Fibroblast of gingiva (primary cell): ENCODE results near the gene GALNT3.

Experiments
- DNase-seq: peaks from one replicate; pipeline ENCODE4 v3.0.0-alpha.2; 2011; ENCODE audit warnings: low read depth

GALNT3 gene

GRCh38 chr2:165725421-165725820 is 68.6 kb downstream of the GALNT3 start:
- DNase-seq: peak; percentile 23

GRCh38 chr2:165720511-165720910 is 73.5 kb downstream of the GALNT3 start:
- peak; percentile 86 for DNase-seq

GRCh38 chr2:165718610-165719210 is 75.3 kb downstream of the GALNT3 start:
- DNase-seq: no peak

GRCh38 chr2:165716091-165716490 is 78.0 kb downstream of the GALNT3 start:
- DNase-seq: no peak

GRCh38 chr2:165706960-165707487 is 87.0 kb downstream of the GALNT3 start:
- no peak for DNase-seq

GRCh38 chr2:165701147-165701546 is 92.9 kb downstream of the GALNT3 start:
- DNase-seq: no peak

- DNase-seq: no peak
Measured at GRCh38 chr2:165700531-165700930, 93.5 kb downstream of the GALNT3 start.

- no peak for DNase-seq
Measured at GRCh38 chr2:165699946-165700345, 94.1 kb downstream of the GALNT3 start.

GRCh38 chr2:165698444-165698884 is 95.6 kb downstream of the GALNT3 start:
- DNase-seq: peak; percentile 57

- no peak for DNase-seq
Measured at GRCh38 chr2:165697748-165698443, 96.2 kb downstream of the GALNT3 start.
